HG03196 (cell line): Measurements from ENCODE around the gene ADAP1.

Source experiments
- ATAC-seq: cut with Tn5 transposase; IDR thresholded peaks from one replicate; pipeline ENCODE4 v1.9.1; 2021; ENCODE audit not compliant: unreplicated experiment

ADAP1 gene

GRCh38 chr7:923108-924041 lies 31.1 kb downstream of the ADAP1 start:
- peak; percentile 77 for ATAC-seq

- ATAC-seq = no peak
These were observed 32.0 kb downstream of the ADAP1 start for GRCh38 chr7:922334-923107.

- ATAC-seq = no peak
These were observed 32.7 kb downstream of the ADAP1 start for GRCh38 chr7:921581-922333.

- no peak for ATAC-seq
These were observed 33.4 kb downstream of the ADAP1 start for GRCh38 chr7:921071-921461.

GRCh38 chr7:920351-921070 lies 34.0 kb downstream of the ADAP1 start:
- ATAC-seq = no peak

GRCh38 chr7:919924-920341 lies 34.5 kb downstream of the ADAP1 start:
- no peak for ATAC-seq

- no peak for ATAC-seq
These were observed 35.4 kb downstream of the ADAP1 start for GRCh38 chr7:919114-919442.

GRCh38 chr7:918441-919113 lies 35.9 kb downstream of the ADAP1 start:
- no peak for ATAC-seq

GRCh38 chr7:918118-918425 lies 36.4 kb downstream of the ADAP1 start:
- no peak for ATAC-seq

- ATAC-seq = no peak
These were observed 37.0 kb downstream of the ADAP1 start for GRCh38 chr7:917255-918117.

GRCh38 chr7:916291-916941 lies 38.1 kb downstream of the ADAP1 start:
- ATAC-seq = no peak

GRCh38 chr7:915291-916218 lies 38.9 kb downstream of the ADAP1 start:
- ATAC-seq = no peak

GRCh38 chr7:914521-915194 lies 39.8 kb downstream of the ADAP1 start:
- no peak for ATAC-seq

GRCh38 chr7:913736-914520 lies 40.6 kb downstream of the ADAP1 start:
- no peak for ATAC-seq

GRCh38 chr7:911791-912480 lies 42.5 kb downstream of the ADAP1 start:
- ATAC-seq = no peak

- no peak for ATAC-seq
These were observed 43.5 kb downstream of the ADAP1 start for GRCh38 chr7:910931-911431.
